OCI-LY3 (cell line): Measurements from ENCODE around the gene DSC3.

Experiments used
- H2AFZ ChIP-seq: fragments of 200-600, 300-600 bp; shearing (Covaris generic); 2 replicates; pipeline ENCODE4 v1.6.0; 2014; ENCODE audit warnings: antibody characterized with exemption, low read depth, low read length
- H3K27ac ChIP-seq: fragments of 200-600, 300-600 bp; sonication (generic); 2 replicates; pipeline ENCODE4 v1.5.1; 2014; ENCODE audit warnings: mild to moderate bottlenecking, low read length, moderate library complexity, mixed read lengths
- H3K27me3 ChIP-seq: fragments of 200-600, 300-600 bp; sonication (generic); 2 replicates; pipeline ENCODE4 v1.6.1; 2014; ENCODE audit warnings: low read depth, low read length, mixed read lengths
- H3K36me3 ChIP-seq: fragments of 200-600, 300-600 bp; sonication (generic); replicated peaks from 2 replicates; pipeline ENCODE3; 2014; ENCODE audit warnings: low read depth, low read length, mixed read lengths
- H3K4me1 ChIP-seq: fragments of 300-600, 200-600 bp; sonication (generic); 2 replicates; pipeline ENCODE4 v1.6.1; 2014; ENCODE audit warnings: low read length, mixed read lengths
- H3K4me2 ChIP-seq: fragments of 200-600, 300-600 bp; sonication (generic); 2 replicates; pipeline ENCODE4 v1.6.1; 2014; ENCODE audit warnings: low read length, mixed read lengths
- H3K4me3 ChIP-seq: fragments of 300-600, 200-600 bp; sonication (generic); 2 replicates; pipeline ENCODE4 v1.5.1; 2014; ENCODE audit warnings: antibody characterized with exemption, mild to moderate bottlenecking, low read length, moderate library complexity
- H3K79me2 ChIP-seq: fragments of 300-600, 200-600 bp; shearing (Covaris generic); 2 replicates; pipeline ENCODE4 v1.6.1; 2014; ENCODE audit warnings: mild to moderate bottlenecking, low read length, mixed read lengths
- H3K9ac ChIP-seq: fragments of 300-600, 200-600 bp; shearing (Covaris generic); 2 replicates; pipeline ENCODE4 v1.6.0; 2014; ENCODE audit warnings: mild to moderate bottlenecking, low read length, moderate library complexity
- H3K9me3 ChIP-seq: fragments of 200-600, 300-600 bp; shearing (Covaris generic); 2 replicates; pipeline ENCODE4 v1.6.1; 2014; ENCODE audit warnings: low read length, mixed read lengths; ENCODE audit not compliant: insufficient read depth
- H4K20me1 ChIP-seq: fragments of 200-600, 300-600 bp; sonication (generic); 2 replicates; pipeline ENCODE4 v1.6.1; 2016; ENCODE audit warnings: low read length, mixed read lengths; ENCODE audit not compliant: insufficient read depth
- EZH2phosphoT487 ChIP-seq: fragments of 200-600 bp; shearing (Covaris generic); IDR thresholded peaks from 2 replicates; pipeline ENCODE4 v1.6.1; 2018; ENCODE audit warnings: antibody characterized with exemption, mixed run types, low read depth
- TF ChIP-seq, protein P1 (sequence below): fragments of 200-600, 300-600 bp; sonication (generic); IDR thresholded peaks from 2 replicates; pipeline ENCODE4 v1.5.1; 2014; ENCODE audit warnings: antibody characterized with exemption, low read length, low read depth

The DSC3 gene

DNA sequence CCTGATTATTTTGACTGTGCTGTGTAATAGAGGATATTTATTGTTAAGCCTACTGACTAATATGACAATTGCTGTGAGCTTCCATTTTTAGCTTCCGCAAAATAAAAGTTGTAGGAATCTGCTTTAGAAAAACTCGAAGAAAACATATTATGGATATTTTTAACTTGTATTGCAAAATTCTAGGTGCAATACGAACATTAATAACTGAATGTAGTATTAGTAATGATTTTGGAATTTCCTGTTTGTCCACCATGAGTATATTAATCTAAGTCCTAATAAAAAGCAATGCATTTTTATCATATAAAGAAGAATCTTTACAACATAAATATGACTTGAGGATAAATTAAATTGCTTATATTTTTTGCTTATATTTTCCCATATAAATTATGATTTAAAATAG lies 2.4 kb upstream of the DSC3 start:
- Histone ChIP-seq H3K4me2 (no peak overlapping the region), H3K27ac (no peak overlapping the region), H4K20me1 (no peaks in the 10 kb centered on the region), H3K36me3 (no peaks in the 10 kb centered on the region), H3K27me3 (no peaks in the 10 kb centered on the region), H3K4me3 (no peak overlapping the region), H2AFZ (no peak overlapping the region), H3K4me1 (no peaks in the 10 kb centered on the region), H3K9ac (no peak overlapping the region), H3K79me2 (no peaks in the 10 kb centered on the region), H3K9me3 (no peaks in the 10 kb centered on the region)
- TF ChIP-seq, protein P1, sequence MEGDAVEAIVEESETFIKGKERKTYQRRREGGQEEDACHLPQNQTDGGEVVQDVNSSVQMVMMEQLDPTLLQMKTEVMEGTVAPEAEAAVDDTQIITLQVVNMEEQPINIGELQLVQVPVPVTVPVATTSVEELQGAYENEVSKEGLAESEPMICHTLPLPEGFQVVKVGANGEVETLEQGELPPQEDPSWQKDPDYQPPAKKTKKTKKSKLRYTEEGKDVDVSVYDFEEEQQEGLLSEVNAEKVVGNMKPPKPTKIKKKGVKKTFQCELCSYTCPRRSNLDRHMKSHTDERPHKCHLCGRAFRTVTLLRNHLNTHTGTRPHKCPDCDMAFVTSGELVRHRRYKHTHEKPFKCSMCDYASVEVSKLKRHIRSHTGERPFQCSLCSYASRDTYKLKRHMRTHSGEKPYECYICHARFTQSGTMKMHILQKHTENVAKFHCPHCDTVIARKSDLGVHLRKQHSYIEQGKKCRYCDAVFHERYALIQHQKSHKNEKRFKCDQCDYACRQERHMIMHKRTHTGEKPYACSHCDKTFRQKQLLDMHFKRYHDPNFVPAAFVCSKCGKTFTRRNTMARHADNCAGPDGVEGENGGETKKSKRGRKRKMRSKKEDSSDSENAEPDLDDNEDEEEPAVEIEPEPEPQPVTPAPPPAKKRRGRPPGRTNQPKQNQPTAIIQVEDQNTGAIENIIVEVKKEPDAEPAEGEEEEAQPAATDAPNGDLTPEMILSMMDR, result no peak
- no peak for TF ChIP-seq EZH2phosphoT487

DNA sequence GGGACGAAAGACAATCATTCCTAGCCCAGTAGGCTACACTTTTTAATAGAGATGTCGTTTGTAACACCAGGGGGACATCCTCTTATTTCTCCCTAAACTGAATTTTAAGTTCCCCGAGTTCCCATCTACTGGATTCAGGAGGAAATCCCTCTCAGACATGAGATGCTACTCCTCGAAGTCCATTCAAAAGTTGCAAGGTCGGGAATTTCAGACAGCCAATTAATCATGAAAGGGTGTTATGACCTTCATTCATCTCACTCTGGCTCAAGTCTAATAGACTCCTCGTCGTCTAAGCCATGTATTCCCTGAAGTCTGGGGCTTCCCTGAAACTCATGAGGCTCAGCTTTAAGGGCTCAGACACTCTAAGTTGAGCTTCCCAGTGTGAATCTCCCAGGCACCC lies 1.2 kb upstream of the DSC3 start:
- H3K4me1 ChIP-seq, result no peaks in the 10 kb centered on the region
- no peak overlapping the region for H2AFZ ChIP-seq
- no peaks in the 10 kb centered on the region for H3K9me3 ChIP-seq
- H3K36me3 ChIP-seq, result no peaks in the 10 kb centered on the region
- H3K4me2 ChIP-seq, result no peak overlapping the region
- no peak overlapping the region for H3K9ac ChIP-seq
- H3K4me3 ChIP-seq, result no peak overlapping the region
- no peak overlapping the region for H3K27ac ChIP-seq
- H4K20me1 ChIP-seq, result no peaks in the 10 kb centered on the region
- no peak for TF ChIP-seq EZH2phosphoT487
- TF ChIP-seq, protein P1, result no peak
- H3K27me3 ChIP-seq, result no peaks in the 10 kb centered on the region
- no peaks in the 10 kb centered on the region for H3K79me2 ChIP-seq

DNA sequence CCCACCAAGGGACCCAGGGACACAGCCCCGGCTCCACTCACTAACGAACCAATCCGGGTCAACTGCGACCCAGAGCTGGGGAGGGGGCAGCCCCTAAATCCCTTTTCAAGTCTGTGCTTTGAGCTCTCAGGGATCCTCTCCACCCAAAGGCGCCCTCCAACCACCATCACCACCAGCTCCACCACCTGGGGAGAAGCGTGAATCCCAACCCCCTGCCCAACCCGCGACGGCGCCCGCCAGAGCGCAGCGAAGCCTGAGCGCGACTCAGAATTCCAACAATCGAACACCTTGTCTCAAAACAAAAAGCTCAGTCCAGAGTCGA lies 497 bp downstream of the DSC3 start:
- Histone ChIP-seq H4K20me1 (no peaks in the 10 kb centered on the region), H3K4me1 (no peaks in the 10 kb centered on the region), H3K4me3 (no peak overlapping the region), H2AFZ (no peak overlapping the region), H3K36me3 (no peaks in the 10 kb centered on the region), H3K27ac (no peak overlapping the region), H3K4me2 (no peak overlapping the region), H3K9ac (no peak overlapping the region), H3K9me3 (no peaks in the 10 kb centered on the region), H3K79me2 (no peaks in the 10 kb centered on the region), H3K27me3 (no peaks in the 10 kb centered on the region)
- TF ChIP-seq, protein P1, result no peak
- no peak for TF ChIP-seq EZH2phosphoT487

DNA sequence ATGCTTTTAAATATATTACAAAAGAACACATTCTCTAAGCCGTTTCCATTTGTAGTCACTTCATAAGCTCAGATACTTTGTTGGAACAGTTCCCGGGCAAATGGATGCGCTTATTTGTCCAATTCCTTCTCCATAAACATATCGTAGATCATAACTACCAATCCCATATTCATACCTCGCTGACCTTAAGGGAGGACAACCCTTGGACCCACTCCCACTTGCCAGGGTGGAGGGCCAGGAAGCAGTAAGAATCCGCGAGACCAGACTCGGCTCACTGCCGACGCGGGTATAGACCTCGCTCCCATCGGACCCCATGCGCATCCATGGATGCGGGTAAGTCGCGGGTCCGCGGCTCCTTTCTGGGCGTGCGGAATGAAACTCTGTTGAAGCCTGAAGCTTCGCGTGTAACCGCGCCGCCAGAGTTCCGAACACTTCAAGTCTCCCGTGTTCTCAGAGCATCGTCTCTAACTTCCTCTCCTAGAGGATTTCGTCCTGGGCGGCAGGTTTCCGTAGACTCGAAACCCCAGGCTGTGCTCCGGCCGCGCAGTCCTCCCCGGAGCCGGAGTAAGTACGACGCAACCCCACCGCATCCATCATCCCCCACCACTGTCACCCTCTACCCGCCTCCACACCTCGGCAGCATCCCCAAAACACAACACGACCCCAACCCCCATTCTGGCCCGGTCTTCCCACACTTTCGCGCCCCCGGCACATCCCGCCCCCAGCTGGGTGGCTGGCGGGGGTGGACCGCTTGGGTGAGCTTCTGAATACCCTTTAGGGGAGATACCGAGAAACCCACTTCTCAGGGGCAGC lies 1.1 kb downstream of the DSC3 start:
- no peak overlapping the region for H3K4me2 ChIP-seq
- H3K9ac ChIP-seq, result no peak overlapping the region
- no peak for TF ChIP-seq EZH2phosphoT487
- TF ChIP-seq, protein P1, result no peak
- no peaks in the 10 kb centered on the region for H3K4me1 ChIP-seq
- H4K20me1 ChIP-seq, result no peaks in the 10 kb centered on the region
- H3K79me2 ChIP-seq, result no peaks in the 10 kb centered on the region
- no peaks in the 10 kb centered on the region for H3K36me3 ChIP-seq
- H3K9me3 ChIP-seq, result no peaks in the 10 kb centered on the region
- no peak overlapping the region for H3K27ac ChIP-seq
- no peak overlapping the region for H2AFZ ChIP-seq
- no peak overlapping the region for H3K4me3 ChIP-seq
- H3K27me3 ChIP-seq, result no peaks in the 10 kb centered on the region
